ENCODE data around the gene C18orf32. TPM values are rescaled to one million over a fixed set of nuclear protein-coding genes. Genes with fewer than 3 reads are reported as not detected.
"Not testable (repeated sequence)": the region's sequence is repeated elsewhere in the genome, so short reads cannot be mapped to it uniquely, and the experiment has no call there.

The C18orf32 gene
- total and polyA plus RNA-seq, 10 of the 15 experiments (the other 5 are each of a cell fraction or from before 2014, with no cell fraction given) = 11.5 to 67.0 (median 32.9) TPM

GRCh38 chr18:49524349-49524748 is 37.3 kb upstream of the C18orf32 start:
- FAIRE-seq = no peak
- 20% methylated on average over 2 of the region's 2 CpGs for WGBS (ENCODE audit: insufficient coverage, insufficient replicate concordance, low lambda C conversion rate, missing lambda C conversion rate)
- H3K36me3 ChIP-seq (ENCODE audit: control insufficient read depth in 2 of 2, insufficient read depth in 2 of 2, low read length in 1 of 2) = no peaks in the 10 kb centered on the region
- DNase-seq (ENCODE audit: low read depth, low spot score) = no peak
- H3K9me3 ChIP-seq (replicated peaks; ENCODE audit: control insufficient read depth, insufficient read depth, low read length) = no peaks in the 10 kb centered on the region
- intact Hi-C loops (cut with micrococcal nuclease; ENCODE audit: unreplicated experiment) (no loop called here), in situ Hi-C loops (cut with MboI) (no loop called here)
- RAD21 ChIA-PET (ENCODE audit: unreplicated experiment) = no interaction called here
- TF ChIP-seq FOS (IDR thresholded peaks at IDR 0.05; ENCODE audit: borderline replicate concordance, extremely low read depth, insufficient read length) (no peak), MTA3 (IDR thresholded peaks at IDR 0.05; ENCODE audit: borderline replicate concordance, low read length) (no peak), SMAD5 (IDR thresholded peaks at IDR 0.05; ENCODE audit: low read depth) (no peak), NFYA (IDR thresholded peaks at IDR 0.05; ENCODE audit: borderline replicate concordance, low read depth, low read length) (no peak), HSF1 (IDR thresholded peaks at IDR 0.05; ENCODE audit: low read depth, low read length) (no peak), ZBED1 (IDR thresholded peaks at IDR 0.05; ENCODE audit: borderline replicate concordance) (no peak), SMC3 (IDR thresholded peaks at IDR 0.05; ENCODE audit: borderline replicate concordance, low read length) (no peak), RAD51 (IDR thresholded peaks at IDR 0.05) (no peak), CREB1 (IDR thresholded peaks at IDR 0.05; ENCODE audit: low read depth) (no peak)
- POLR2A ChIA-PET = no interaction called here
- H3K79me2 ChIP-seq (ENCODE audit: control insufficient read depth, insufficient read depth, low read length) = no peaks in the 10 kb centered on the region
- H3K4me2 ChIP-seq (ENCODE audit: control insufficient read depth, insufficient read depth) = no peak overlapping the region
- CTCF ChIA-PET = interaction anchor here (0.7 to 1.2 kb wide), 2 partner anchors 9 kb away, joined by 3 to 4 read pairs; no protein-coding TSS in a partner anchor
- no peak overlapping the region for H3K4me3 ChIP-seq
- no peak overlapping the region for H2AFZ ChIP-seq (ENCODE audit: control insufficient read depth, low read depth, low read length)
- no peak overlapping the region for H3K27ac ChIP-seq (ENCODE audit: control insufficient read depth, insufficient read depth)
- SMC1A ChIA-PET (ENCODE audit: uncharacterized antibody, unreplicated experiment) = interaction anchor here (1.1 kb wide), 1 partner anchor 336 kb away, joined by 3 read pairs; no protein-coding TSS in a partner anchor
- no peaks in the 10 kb centered on the region for H3K4me1 ChIP-seq (ENCODE audit: control insufficient read depth, insufficient read depth, low read length)
- no TSS peak for BruUV-seq (replicated peaks)
- no peaks in the 10 kb centered on the region for H4K20me1 ChIP-seq (ENCODE audit: control insufficient read depth, insufficient read depth)
- no peaks in the 10 kb centered on the region; a peak in 1 of 4 replicates for H3K27me3 ChIP-seq (replicated peaks in 1 of 2; ENCODE audit: control insufficient read depth in 2 of 2, insufficient read depth in 2 of 2, low read length in 1 of 2)
- no peak for ATAC-seq
- no peak overlapping the region for H3K9ac ChIP-seq (ENCODE audit: control insufficient read depth, insufficient read depth, low read length)

GRCh38 chr18:49523580-49524093 is 36.6 kb upstream of the C18orf32 start:
- CTCF ChIA-PET = interaction anchor here (0.7 to 1.2 kb wide), 2 partner anchors 8 to 10 kb away, joined by 3 to 4 read pairs; no protein-coding TSS in a partner anchor
- H3K27ac ChIP-seq (ENCODE audit: control insufficient read depth, insufficient read depth); ATAC-seq; H3K4me2 ChIP-seq (ENCODE audit: control insufficient read depth, insufficient read depth); intact Hi-C loops (cut with micrococcal nuclease; ENCODE audit: unreplicated experiment); H3K9me3 ChIP-seq (replicated peaks; ENCODE audit: control insufficient read depth, insufficient read depth, low read length); FAIRE-seq; H3K79me2 ChIP-seq (ENCODE audit: control insufficient read depth, insufficient read depth, low read length); H3K36me3 ChIP-seq (ENCODE audit: control insufficient read depth in 2 of 2, insufficient read depth in 2 of 2, low read length in 1 of 2); H2AFZ ChIP-seq (ENCODE audit: control insufficient read depth, low read depth, low read length); H3K27me3 ChIP-seq (replicated peaks in 1 of 2; ENCODE audit: control insufficient read depth in 2 of 2, insufficient read depth in 2 of 2, low read length in 1 of 2); in situ Hi-C loops (cut with MboI); H4K20me1 ChIP-seq (ENCODE audit: control insufficient read depth, insufficient read depth); BruUV-seq (replicated peaks); H3K4me1 ChIP-seq (ENCODE audit: control insufficient read depth, insufficient read depth, low read length); SMC1A ChIA-PET (ENCODE audit: uncharacterized antibody, unreplicated experiment); H3K4me3 ChIP-seq; RAD21 ChIA-PET (ENCODE audit: unreplicated experiment); H3K9ac ChIP-seq (ENCODE audit: control insufficient read depth, insufficient read depth, low read length); DNase-seq (ENCODE audit: low read depth, low spot score): not testable (repeated sequence)
- 64% methylated on average over 7 of the region's 7 CpGs for WGBS (ENCODE audit: insufficient coverage, insufficient replicate concordance, low lambda C conversion rate, missing lambda C conversion rate)
- POLR2A ChIA-PET = interaction anchor here (0.5 to 0.6 kb wide), 2 partner anchors 20 to 1593 kb away, joined by 3 to 5 read pairs; no protein-coding TSS in a partner anchor

Measured in GM12878 (cell line).